ENCODE results near the gene CHST10.

GRCh38 chr2:100409461-100409860, 8.0 kb downstream of the CHST10 start:
- TF ChIP-seq POLR2A (IDR thresholded peaks at IDR 0.05) (no peak), CTCF (IDR thresholded peaks at IDR 0.05) (no peak), POLR2AphosphoS5 (IDR thresholded peaks at IDR 0.05) (no peak), EP300 (IDR thresholded peaks at IDR 0.05) (no peak)
